ENCODE measurements around the gene NCS1.

Gene NCS1

DNA sequence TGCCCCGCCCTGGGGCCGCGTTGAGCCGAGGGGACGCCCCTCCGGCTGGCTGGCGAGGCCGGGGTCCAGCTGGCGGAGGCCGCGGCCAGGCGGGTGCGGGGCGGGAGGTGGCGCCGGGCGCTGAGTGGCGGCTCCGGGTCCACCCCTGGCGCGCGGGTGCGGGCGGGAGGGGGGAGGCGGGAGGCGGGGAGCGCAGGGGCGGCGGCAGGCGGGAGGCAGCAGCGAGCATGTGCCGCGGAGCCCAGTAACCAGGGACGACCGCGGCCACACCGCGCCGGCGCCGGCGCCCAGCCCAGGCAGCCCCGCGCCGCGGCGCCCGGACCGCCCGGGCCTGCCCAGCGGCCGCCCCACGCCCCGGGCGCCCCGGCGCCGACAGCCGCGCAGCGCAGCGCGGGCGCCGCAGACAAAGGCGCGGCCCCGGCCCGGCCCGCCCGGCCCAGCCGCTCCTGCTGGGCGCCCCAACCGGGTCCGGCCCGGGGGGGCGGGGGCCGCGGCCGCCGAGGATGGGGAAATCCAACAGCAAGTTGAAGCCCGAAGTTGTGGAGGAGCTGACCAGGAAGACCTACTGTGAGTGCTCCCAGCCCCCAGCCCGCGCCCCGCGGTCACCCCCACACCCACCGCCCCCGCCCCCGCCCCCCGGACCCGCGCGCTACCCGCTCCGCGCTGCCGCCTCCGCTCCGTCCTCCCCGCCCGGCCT, at the start of gene NCS1:
TSS of gene NCS1 (plus strand) at position 244 of the 697 bp plus-strand sequence. CDS start at position 504, 260 bp downstream.
- no peak for DNase-seq

DNA sequence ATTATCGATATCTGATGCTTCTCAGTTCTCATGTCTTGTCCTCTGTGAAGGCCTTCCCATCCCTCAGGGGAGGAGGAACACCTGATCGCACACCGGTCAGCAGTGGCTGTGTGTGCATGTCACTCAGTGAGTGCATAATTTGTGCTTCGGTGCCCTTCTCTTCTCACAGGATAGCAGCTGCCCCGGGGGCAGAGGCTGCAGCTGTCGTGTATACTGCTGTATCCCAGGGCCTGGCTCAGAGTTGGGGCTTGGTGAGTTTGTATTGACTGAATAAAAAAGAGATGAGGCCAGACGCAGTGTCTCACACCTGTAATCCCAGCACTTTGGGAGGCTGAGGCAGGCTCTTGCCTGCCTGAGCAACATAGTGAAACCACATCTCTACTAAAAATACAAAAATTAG, 49.7 kb upstream of the NCS1 start:
- no peak for DNase-seq

DNA sequence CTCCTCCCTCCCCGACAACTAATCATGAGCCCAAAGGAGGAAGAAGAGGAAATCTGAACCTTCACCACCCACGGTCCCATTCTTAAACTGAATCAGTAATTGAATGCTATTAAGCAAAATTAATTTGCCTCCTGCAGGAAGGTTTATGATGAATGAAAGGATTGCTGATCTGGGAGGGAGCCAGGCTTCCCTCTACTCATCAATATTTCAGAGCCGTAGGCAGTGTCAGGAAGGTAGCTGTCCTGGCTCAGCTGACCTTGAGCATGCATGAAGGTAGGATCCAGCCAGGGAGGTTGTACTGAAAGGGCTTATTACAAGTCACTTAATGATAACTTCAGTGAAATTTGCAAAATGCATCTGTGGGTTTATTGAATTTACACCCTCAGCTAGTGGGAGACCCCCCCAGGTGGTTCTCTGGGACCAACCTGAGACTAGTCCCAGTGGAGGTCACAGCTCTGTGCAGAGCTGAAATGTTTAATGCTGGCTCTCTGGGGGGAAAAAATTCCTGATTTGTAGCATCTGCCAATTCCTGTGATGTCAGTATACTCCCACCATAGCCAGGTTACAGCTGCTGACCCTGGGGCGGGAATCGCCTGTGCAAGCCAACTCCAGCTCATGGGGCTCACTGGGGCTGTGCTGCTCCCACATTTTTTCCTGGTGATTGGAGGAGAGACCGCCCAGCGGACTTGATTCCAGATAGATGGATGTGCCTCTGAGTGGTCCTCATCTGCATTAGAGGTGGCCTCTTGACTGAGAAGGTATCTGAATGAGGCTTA, 47.9 kb upstream of the NCS1 start:
- DNase-seq: no peak

DNA sequence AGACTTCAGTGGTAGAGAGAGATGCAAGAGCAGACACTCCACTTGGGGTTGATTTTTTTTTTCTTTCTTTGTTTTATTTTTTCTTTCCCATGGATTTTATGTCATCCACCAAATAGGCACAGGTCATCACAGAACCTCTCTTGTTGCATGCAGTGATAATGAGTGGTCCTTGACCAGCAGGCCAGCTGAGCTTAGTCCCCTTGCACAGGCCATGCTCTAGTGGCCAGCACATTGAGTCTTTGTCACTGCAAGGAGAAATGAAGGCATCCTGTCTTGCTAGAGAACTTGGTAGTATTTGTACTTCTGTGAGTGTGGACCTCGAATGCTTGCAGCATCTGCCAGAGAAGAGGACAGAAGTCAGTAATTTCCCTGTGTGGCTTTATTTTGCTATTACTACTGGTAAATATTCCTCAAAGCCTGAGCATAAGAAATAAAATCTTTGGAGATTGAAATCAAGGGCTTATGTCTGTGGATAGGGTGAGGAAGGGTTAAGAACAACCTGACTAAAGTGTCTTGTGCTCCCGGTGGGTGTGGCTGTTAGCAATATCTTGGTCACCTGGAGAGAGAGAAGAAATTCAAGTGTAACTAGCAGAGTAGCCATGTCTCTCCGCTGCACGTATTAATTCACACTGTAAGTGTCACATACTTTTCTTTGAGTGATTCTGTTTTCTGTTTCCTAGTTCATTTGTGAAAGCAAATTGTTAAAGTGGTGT, 45.3 kb upstream of the NCS1 start:
- DNase-seq: no peak

DNA sequence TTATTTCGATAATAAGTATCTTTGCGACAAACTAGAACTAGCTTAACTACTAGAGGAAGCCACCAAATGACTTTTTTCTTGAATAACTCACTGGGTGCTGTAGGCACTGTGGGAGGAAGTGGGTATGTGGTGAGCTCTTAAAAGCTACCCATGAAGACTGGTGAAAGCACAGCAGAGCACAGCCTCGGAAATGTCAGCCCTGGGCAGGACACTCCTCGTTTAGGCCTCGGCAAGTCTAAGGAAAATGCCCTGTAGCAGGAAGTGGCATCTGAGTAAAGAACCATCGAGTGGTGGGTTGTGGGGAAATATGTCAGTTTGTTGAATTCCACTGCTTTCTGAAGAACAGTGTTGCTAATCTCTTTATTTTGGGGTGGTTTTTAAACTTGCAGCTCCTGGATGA, 44.0 kb upstream of the NCS1 start:
- DNase-seq: no peak

DNA sequence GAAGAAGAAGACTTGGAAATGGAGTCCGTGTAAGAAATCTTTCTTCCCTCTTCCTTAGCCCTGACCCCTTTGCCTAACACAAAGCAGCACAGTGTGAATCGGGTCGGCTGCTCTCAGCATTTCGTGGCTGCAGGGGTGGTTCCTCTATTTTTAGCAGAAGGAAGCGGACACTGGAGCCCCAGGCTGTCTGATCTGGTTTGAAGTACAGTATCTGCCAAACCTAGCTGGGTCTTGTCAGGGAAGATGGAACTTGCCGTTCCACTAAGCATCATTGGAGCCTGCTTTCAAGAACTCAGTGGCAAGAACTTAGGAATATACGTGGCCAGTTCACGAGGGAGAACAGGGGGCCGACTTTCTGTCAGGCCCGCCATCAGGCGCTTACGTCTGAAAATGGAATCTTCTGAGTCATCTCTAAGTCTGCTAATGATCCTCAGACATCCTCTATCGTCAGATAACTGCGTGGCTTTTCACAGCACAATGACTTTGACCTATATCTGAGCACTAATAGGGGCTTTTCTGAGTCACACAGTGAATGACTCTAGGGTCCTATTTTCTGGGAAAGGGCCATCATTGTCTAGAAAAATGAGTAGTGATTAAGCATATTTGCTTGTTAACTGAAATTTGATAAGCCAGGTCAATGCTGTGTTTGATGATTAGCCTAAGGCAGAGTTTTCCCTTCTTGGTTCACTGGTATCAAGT, 43.3 kb upstream of the NCS1 start:
- no peak for DNase-seq

DNA sequence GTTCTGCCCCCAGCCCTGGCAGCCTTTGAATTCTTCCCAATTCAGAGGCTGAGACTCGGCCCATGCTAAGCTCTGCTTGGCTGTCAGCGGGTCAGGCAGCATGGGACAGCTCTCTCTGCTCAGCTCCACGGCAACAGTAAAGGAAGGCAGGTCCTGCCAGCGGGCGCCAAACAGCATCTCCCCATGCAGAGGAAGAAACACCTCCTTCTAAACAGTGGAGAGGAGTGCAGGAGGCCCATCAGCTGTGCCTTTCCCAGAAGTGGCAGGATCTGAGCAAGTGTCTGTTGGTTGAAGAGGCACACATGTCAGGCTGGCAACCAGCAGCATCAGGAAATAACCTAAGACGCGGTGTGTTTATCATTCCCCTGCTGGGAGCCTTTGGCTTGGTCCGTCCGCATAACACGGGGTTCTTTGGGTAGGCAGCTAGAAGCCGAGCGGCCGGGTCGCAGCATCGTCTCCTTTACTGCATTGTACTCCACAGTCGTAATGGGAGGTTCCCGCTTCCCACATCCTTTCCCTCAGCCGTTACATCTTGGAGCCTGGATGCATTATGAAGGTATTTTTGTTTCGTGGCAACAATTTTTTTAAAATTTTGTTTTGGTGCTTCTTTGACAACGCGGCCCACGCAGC, 42.7 kb upstream of the NCS1 start:
- no peak for DNase-seq

DNA sequence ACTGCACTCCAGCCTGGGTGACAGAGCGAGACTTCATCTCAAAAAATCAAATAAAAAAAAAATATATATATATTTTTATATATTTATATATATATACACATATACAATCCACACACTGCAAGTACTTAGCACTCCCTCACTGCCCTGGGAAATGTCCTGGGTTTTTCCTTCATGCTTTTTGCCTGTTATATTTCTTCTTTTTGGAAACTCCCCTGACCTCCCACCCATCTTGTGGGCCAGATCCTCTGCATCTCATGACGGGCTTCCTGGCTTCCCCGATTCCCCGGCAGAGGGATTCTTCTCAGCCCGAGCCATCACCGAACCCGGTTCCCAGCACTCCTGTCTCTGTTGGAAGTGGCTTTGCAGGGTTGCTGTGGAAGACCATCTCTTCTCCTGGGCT, 39.5 kb upstream of the NCS1 start:
- DNase-seq: no peak

DNA sequence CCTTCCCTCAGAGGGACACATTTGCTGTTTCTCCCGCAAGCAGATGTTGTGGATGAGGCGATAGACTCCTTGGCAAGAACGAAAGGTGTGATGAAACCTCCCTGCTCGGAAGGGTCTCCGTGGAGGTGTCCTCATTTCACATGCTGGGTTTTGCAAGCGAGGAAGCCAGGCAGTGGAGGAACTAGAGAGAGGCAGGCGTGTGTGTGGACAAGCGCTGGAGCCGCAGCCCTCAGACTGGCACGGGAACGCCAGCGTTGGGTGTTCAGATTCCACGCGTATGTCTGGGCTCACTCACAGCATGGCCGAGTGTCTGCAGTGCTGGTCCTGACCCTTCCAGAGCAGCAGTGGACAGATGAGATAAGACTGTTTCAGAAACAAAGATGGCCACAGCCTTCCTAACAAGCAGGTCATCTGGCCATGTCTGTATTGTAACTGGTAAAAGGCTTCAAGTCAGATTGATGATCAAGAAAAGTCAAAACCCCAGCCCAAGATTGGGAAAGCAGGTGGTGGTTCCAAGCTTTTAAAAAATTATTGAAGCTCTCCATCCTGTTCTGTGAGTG, 35.0 kb upstream of the NCS1 start:
- DNase-seq: no peak

DNA sequence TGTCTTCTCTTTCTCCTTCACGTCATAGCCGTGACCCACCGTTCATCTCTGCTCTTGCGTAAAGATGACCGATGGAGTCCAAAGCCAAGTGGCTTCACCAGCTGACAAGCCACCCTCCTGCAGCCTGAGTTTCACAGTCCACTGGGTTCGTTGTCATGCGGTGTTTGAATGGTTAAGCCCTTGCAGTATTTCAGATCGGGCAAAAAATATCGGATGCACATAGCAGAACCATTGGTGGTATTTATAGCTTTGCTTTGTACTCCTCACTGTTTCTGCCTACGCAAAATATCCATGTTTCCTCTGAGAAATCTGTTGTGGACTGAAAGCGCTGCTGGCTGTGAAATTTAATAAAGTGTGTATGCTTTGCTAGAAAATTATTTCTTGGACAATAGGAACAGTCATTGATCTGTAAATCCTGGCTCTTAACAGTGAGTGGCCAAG, 34.5 kb upstream of the NCS1 start:
- DNase-seq: no peak

DNA sequence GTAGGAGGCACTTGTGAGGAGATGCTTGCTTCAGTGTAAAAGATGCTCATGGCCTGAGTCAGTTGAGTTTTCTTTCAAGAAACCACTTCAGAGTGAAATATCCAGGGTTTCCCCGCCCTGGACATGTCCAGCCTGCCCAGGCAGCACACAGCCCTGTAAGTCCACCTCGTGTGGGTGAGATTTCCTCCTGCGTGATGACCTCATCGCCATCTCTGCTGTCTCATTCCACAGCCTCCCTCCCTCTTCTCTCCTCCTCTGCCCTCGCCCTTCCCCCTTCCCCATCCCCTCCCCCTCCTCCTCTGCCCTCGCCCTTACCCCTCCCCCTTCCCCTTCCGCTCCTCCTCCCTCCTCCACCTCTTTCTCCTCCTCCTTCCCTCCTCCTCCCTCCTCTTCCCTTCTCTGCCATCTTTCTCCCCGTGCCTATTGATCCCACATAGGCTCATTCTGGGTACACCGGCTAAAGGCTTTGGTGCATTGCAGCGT, 34.0 kb upstream of the NCS1 start:
- DNase-seq: no peak

DNA sequence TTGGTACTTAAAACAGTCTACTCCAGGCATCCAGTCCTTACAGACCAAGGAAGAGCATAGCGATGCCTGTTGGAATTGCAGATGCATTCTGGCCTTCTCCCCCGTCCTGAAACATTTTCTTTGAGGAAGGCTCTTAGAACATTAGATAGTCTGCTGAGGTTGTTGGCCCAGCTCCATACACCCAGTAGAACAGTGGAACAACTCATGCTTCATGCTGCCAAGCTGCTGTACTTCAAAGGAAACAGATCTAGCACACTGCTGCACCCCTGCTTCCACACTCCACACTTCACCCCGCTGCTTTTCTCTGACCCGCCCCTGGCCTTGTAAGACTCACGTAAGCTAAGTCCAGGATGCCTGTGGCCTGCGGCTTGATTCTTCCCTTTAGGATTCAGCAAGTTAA, 33.4 kb upstream of the NCS1 start:
- no peak for DNase-seq

DNA sequence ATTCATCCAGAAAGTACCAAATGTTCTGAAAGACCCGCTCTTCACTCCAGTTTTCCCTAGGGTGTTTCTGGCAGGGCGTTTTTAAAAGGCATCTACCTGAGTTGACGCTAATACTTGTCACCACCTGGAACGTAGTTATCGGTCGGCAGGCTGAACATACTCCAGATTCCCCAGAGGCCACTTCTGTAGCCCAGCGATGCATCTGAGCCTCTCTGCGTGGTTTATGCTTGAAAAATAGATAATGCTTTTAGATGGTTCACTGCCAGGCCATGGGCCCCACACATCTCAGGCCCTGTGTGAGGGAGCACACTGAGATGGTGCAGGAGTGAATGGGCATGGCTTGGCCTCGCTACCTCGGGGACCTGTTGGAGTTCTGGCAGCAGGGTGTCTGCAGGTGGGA, 33.0 kb upstream of the NCS1 start:
- no peak for DNase-seq

DNA sequence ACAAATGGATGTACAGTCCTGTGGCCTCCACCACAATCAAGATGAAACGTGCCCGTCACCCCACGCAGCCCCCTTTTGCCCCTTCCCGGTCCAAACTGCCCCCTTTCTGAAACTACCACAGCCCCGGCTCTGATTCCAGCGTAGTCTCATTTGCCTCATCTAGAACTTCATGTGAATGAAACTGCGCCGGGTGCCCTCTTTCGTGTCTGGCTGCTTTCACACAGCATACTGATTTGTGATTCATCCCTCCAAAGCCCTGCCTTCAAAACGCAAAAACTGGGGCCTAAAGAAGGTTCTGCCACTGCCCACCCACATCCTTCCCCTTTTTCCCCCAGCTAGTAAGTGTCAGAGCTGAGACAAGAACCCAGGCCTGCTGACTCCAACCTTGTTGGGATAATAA, 31.5 kb upstream of the NCS1 start:
- DNase-seq: no peak

DNA sequence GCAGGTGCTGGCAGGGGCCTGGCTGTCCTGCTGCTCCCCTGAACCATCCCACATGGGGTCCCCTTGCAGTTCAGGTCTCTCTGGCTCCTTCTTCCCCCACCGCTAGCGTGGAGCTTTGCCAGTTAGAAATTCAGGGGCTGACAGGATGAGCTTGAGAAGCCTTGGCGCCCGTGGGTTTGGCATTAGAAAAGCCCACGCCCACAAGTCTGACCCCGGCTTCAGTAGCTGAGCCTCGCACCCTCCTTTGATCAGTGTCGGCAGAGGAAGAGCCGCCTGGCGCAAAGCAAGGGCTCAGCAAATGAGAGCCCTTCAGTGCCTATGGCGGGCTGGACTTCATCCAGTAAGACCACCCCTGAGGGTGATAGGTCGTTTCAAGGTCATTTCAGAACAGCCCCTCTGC, 30.1 kb upstream of the NCS1 start:
- DNase-seq: no peak

DNA sequence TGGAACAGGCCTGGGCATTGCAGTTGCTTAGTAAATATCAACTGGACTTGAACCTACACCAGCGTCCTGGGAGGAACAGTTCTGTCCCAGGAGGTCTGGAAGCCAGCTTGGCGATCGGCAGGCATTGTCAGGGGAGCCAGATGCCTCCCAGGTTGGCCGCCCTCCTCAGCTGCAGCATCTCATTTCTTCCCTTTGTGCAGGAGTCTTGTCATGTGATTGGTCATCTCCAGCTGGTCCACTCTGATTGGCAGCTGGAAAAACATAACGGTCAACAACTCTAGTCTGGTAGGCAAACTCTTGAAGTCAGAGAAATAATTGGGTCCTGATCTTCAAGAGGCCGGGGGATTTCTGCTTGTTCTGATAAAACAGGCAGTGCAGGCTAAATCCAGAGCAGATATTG, 29.6 kb upstream of the NCS1 start:
- no peak for DNase-seq

DNA sequence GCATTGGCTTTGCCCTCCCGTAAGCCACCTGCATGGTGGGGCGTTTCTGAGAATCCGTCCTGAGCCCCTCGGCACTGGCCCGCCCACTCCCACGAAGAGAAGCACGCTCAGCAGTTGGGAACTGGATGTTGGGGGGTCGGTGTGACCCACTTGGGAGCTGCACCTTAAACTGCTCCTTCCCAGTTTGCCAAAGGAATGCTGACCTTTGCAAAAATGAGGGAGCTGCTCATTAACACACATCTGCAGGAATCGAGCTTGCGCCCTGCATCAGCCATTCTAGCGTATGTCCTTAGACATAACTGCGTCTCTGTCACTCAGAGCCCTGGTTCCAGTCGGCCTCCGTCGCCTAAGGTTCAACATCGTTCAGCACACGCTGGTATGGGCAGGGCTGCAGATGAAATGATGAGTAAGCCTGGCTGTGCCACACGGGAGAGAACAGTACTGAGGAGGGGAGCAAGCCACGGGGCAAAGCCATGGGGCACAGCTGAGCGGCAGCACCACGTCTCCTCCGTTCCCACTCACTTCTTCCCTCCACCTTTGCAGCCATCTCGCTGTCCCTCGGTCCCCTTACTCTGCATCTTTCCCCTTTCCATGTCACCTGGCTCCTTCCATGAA, 28.8 kb upstream of the NCS1 start:
- no peak for DNase-seq

DNA sequence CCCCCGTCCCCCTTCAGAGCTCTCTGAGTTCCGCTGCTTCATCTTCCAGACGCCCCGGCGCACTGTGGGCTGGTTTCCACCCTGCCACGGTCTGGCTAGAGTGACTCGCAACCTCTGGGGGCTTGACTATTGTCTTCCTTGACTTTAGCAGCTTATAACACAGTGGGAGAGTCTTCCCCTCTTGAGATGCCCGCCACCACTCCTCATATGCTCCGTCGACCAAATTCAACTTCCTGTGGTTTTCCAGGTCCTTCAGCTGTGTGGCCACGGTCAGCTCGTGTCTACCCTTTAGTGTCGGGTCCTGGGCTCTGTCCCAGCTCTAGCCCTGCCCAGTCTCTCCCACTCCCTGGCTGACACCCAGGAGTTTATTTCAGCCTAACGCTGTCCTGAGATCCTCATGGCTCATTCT, 28.2 kb upstream of the NCS1 start:
- no peak for DNase-seq

DNA sequence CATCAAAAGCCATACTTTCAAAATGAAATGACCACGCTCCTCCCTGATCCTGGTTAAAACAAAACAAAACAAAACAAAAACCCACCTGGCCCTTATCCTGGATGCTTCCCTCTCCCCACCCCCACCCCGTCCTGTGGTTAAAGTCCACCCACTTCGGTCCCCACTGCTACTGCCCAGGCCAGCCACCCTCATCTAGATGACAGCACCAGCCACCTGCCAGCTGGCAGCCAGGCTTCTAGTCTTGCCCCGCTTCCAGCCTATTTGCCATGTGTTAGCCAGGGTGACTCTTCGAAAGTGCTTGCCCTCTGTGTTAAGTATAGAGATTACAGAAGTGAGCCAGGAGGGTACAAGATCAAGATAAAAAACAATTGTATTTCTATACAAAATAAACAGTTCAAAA, 27.5 kb upstream of the NCS1 start:
- DNase-seq: no peak

DNA sequence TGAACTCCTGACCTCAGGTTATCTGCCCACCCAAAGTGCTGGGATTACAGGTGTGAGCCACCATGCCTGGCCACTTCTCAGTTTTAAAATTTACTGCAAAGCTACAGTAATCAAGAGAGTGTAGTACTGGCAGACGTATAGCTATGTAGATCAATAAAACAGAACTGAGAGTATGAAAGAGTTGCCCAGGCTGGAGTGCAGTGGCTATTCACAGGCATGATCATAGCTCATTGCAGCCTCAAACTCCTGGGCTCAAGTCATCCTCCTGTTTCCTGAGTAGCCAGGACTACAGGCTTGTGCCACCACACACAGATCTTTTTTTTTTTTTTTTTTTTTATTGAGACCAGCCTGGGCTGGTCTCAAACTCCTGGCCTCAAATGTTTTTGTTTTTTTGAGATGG, 26.5 kb upstream of the NCS1 start:
- no peak for DNase-seq

DNA sequence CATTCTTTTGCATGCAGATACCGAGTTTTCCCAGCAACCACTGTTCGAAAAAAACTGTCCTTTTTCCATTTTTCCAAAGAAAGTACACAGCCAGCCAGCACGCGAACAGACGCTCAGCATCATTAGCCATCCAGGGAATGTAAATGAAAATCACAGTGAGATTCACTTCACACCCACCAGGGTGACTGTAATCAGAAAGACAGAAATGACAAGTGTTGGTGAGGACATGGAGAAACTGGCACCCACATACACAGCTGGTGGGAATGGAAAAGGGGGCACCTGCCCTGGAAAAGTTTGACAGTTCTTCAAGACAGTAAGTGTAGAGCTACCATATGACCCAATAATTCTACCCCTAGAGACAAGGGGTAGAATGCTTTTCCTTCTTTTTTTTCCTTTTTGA, 25.0 kb upstream of the NCS1 start:
- no peak for DNase-seq

DNA sequence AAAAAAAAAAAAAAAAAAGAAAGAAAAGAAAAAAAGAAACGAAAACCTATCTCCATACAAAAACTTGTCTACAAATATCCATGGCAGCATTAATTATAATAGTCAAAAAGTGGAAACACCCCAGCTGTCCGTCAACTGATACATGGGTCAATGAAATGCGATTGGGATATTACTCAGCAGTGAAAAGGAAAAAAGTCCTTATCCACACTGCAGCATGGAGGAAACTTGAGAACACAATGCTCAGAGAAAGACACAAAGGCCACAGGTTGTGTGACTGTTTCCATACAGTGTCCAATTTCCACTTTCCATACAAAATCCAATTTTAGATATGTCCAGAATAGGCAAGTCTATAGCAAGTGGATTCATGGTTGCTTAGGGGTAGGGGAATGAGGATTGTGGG, 24.3 kb upstream of the NCS1 start:
- DNase-seq: no peak
